Left lung (tissue), 10 donors: ENCODE data around the gene PRUNE1. TPM values are rescaled to one million over a fixed set of nuclear protein-coding genes. Genes with fewer than 3 reads are reported as not detected.

Experiments used
- ATAC-seq: fragments of 200-7000 bp; cut with Tn5 transposase; one replicate; pipeline ENCODE4 v1.9.1; 2020; ENCODE audit warnings: moderate library complexity
- DNase-seq, 4 donors: peaks; one replicate each; pipeline ENCODE4 v3.0.0-alpha.2; 2013 to 2020
- H3K27ac ChIP-seq, 2 donors: fragments of 200-600 bp; sonication (generic) in 1 of 2; one replicate each; pipeline versions ENCODE4 v1.5.0 to v1.8.0; 2020 to 2021
- H3K27me3 ChIP-seq, 2 donors: fragments of 200-600 bp; sonication (generic) in 1 of 2; one replicate each; pipeline versions ENCODE4 v1.5.0 to v1.8.0; 2020 to 2021
- H3K36me3 ChIP-seq, 2 donors: fragments of 200-600 bp; sonication (generic) in 1 of 2; one replicate each; pipeline versions ENCODE4 v1.5.0 to v1.8.0; 2020 to 2021
- H3K4me1 ChIP-seq, 2 donors: fragments of 200-600 bp; one replicate each; pipeline ENCODE4 v1.8.0; 2021
- H3K4me3 ChIP-seq, 2 donors: fragments of 200-600 bp; sonication (generic) in 1 of 2; one replicate each; pipeline versions ENCODE4 v1.5.0 to v1.8.0; 2020 to 2021; ENCODE audit warnings: mild to moderate bottlenecking in 1 of 2
- H3K9me3 ChIP-seq, 2 donors: fragments of 200-600 bp; sonication (generic) in 1 of 2; one replicate each; pipeline versions ENCODE4 v1.5.0 to v1.8.0; 2020 to 2021
- intact Hi-C, 2 donors: fragments of 100-400 bp; cut with DNase I; formaldehyde crosslinking; loops; one replicate each; pipeline versions ENCODE4 v1.11.2 to v1.14.2; 2022
- polyA plus RNA-seq, 6 donors: library from polyadenylated mRNA; unstranded; fragments of 120-200 nt; gene quantifications; one replicate each; pipeline ENCODE4 v1.2.1, GENCODE V29; 2013; ENCODE audit not compliant: insufficient read length in 6 of 6
- total RNA-seq, 2 donors: library from RNA; stranded (reverse); fragmentation: NEBNext Ultra II Directional; extraction: Animal tissue kit (Norgen Biotek cat#: 25700); gene quantifications; one replicate each; pipeline ENCODE4 v1.2.1, GENCODE V29; 2021
- TF ChIP-seq, protein P1 (sequence below), 2 donors: fragments of 200-600 bp; sonication (generic) in 1 of 2; IDR thresholded peaks; one replicate each; pipeline versions ENCODE4 v1.5.0 to v1.8.0; 2021; ENCODE audit warnings: antibody characterized with exemption in 2 of 2
- donor health status: DM: no; HTN: yes; CAD: no.
- donor health status: DM: no; HTN: no; CAD: no.

Gene PRUNE1
- total and polyA plus RNA-seq, 8 donors: 15.1 to 42.7 (median 38.6) TPM

DNA sequence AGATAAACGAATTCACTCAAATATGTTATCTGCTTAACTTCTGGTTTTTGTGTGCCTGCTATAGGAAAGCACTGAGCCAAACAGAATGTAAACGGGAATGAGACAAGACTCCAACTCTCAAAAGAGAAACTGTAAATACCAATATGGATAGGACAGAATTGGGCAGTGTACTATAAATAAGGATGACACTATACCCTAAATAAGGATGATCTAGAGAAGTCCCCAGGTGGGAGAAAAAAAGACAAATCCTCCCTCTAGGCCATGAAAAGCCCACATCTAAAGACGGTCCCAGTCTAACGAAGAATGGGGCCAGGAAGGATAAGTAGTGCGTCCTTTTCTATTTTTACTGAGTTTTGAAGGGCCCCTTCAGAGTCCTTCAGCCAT is 60.8 kb downstream of the PRUNE1 start:
- ATAC-seq (no peak), DNase-seq (no peak)
- Histone ChIP-seq H3K27ac (peak overlapping the region in 1 of 2 donors; percentile 98), H3K36me3 (no peaks in the 10 kb centered on the region), H3K9me3 (no peaks in the 10 kb centered on the region), H3K4me3 (peak overlapping the region in 1 of 2 donors; percentile 89), H3K27me3 (no peaks in the 10 kb centered on the region), H3K4me1 (peaks cover 9 to 20% of the 10 kb centered on the region in 2 donors)
- intact Hi-C loops: no loop called here
- TF ChIP-seq, protein P1, sequence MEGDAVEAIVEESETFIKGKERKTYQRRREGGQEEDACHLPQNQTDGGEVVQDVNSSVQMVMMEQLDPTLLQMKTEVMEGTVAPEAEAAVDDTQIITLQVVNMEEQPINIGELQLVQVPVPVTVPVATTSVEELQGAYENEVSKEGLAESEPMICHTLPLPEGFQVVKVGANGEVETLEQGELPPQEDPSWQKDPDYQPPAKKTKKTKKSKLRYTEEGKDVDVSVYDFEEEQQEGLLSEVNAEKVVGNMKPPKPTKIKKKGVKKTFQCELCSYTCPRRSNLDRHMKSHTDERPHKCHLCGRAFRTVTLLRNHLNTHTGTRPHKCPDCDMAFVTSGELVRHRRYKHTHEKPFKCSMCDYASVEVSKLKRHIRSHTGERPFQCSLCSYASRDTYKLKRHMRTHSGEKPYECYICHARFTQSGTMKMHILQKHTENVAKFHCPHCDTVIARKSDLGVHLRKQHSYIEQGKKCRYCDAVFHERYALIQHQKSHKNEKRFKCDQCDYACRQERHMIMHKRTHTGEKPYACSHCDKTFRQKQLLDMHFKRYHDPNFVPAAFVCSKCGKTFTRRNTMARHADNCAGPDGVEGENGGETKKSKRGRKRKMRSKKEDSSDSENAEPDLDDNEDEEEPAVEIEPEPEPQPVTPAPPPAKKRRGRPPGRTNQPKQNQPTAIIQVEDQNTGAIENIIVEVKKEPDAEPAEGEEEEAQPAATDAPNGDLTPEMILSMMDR (IDR thresholded peaks at IDR 0.05): no peak

DNA sequence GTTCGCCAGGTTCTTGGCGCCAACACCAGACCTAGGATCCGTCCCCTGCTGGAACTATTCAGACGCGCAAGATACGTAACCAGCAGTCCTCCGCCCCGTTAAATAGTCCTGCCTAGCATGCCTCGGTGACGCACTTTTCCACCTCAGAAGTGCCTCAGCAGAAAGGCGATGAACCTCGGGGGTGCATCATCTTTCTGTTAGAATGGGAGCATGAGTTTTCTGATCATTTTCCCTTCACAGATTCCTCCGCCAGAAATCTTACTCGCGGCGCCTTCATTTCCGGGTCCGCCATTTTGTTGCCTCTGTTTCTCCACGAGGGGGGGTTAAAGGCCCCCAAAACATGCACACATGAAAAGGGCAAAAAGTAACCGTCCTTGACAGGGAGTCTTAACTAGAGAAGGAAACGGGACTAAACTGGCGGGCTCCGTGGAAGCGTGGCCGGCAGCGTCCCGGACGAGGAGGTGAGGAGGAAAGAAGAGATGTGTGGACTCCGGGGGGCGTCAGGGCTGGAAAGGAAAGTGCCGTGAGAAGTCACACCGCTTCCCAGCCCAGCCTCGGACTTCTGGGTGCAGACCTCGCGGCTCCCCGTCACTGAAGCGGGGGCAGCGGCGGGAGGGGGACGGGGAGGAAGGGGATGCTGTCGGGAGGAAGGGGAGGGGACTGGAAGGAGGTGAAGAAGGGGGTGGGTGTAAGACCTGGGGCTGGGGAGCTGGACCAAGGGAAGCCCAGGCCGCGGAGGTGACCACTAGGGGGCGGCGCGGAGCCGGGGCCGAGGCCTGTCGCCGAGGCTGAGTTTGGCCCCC is 62.4 kb downstream of the PRUNE1 start, which contains the start of gene GABPB2:
Gene GABPB2 (plus strand): TSS at position 288 of the 803 bp plus-strand sequence. CDS start 17,429 bp downstream, outside the sequence.
- peak; percentile 93 to 97 (median 96) for DNase-seq
- peak; percentile 96 for ATAC-seq
- H3K27me3 ChIP-seq: no peaks in the 10 kb centered on the region
- TF ChIP-seq, protein P1 (IDR thresholded peaks at IDR 0.05): peak; percentile 87 to 98
- H3K9me3 ChIP-seq: no peaks in the 10 kb centered on the region
- peak within 1 kb of the TSS; percentile 64 to 89 for H3K4me3 ChIP-seq
- peaks cover 9 to 20% of the 10 kb centered on the region in 2 donors for H3K4me1 ChIP-seq
- intact Hi-C loops: no loop called here
- no peaks in the 10 kb centered on the region for H3K36me3 ChIP-seq
- H3K27ac ChIP-seq: peak within 1 kb of the TSS; percentile 98 to 100

DNA sequence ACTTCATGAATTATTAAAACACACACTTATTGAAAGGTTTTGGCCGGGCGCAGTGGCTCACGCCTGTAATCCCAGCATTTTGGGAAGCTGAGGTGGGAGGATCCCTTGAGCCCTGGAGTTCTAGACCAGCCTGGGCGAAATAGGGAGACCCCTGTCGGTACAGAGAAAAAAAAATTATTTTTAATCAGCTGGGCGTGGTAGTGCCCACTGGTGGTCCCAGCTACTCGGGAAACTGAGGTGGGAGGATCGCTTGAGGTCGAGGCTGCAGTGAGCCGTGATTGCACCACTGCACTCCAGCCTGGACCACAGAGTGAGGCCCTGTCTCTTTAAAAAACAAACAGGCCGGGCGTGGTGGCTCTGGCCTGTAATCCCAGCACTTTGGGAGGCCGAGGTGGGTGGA is 64.0 kb downstream of the PRUNE1 start:
- TF ChIP-seq, protein P1 (IDR thresholded peaks at IDR 0.05): no peak
- no peak for DNase-seq
- H3K36me3 ChIP-seq: no peaks in the 10 kb centered on the region
- H3K9me3 ChIP-seq: no peaks in the 10 kb centered on the region
- H3K27ac ChIP-seq: no peak overlapping the region
- no peak overlapping the region for H3K4me3 ChIP-seq
- H3K27me3 ChIP-seq: no peaks in the 10 kb centered on the region
- intact Hi-C loops: no loop called here
- H3K4me1 ChIP-seq: peaks cover 9 to 20% of the 10 kb centered on the region in 2 donors
- ATAC-seq: no peak

Other genes starting within 250 kb of the PRUNE1 start
- gene CTSS, start 242.7 kb upstream of the PRUNE1 start, total RNA-seq: 100 to 1,000 TPM; 320 to 473 TPM
- 10 to 100 TPM; 21.1 to 32.6 (median 27.1) TPM for gene CTSS, start 242.7 kb upstream of the PRUNE1 start, polyA plus RNA-seq
- 10 to 100 TPM; 19.9 to 54.5 TPM for gene CTSK, start 200.2 kb upstream of the PRUNE1 start, total RNA-seq
- 10 to 100 TPM; 28.7 to 46.8 (median 36.0) TPM for gene CTSK, start 200.2 kb upstream of the PRUNE1 start, polyA plus RNA-seq
- gene ARNT, start 131.8 kb upstream of the PRUNE1 start, total RNA-seq: 10 to 100 TPM; 42.9 to 49.8 TPM
- 10 to 100 TPM; 75.9 to 88.0 (median 79.7) TPM for gene ARNT, start 131.8 kb upstream of the PRUNE1 start, polyA plus RNA-seq
- gene CTXND2, start 121.3 kb upstream of the PRUNE1 start, total RNA-seq: not detected
- under 1 TPM in 1 of 6 donors, not detected in 5; 0.15 TPM for gene CTXND2, start 121.3 kb upstream of the PRUNE1 start, polyA plus RNA-seq
- gene SETDB1, start 82.1 kb upstream of the PRUNE1 start, total RNA-seq: 10 to 100 TPM; 33.1 to 49.7 TPM
- 10 to 100 TPM; 83.6 to 96.6 (median 91.9) TPM for gene SETDB1, start 82.1 kb upstream of the PRUNE1 start, polyA plus RNA-seq
- 100 to 1,000 TPM; 325 to 359 TPM for gene CERS2, start 33.6 kb upstream of the PRUNE1 start, total RNA-seq
- 100 to 1,000 TPM; 213 to 272 (median 251) TPM for gene CERS2, start 33.6 kb upstream of the PRUNE1 start, polyA plus RNA-seq
- gene ANXA9, start 26.2 kb upstream of the PRUNE1 start, total RNA-seq: 1 to 10 TPM; 1.1 to 2.4 TPM
- gene ANXA9, start 26.2 kb upstream of the PRUNE1 start, polyA plus RNA-seq: 10 to 100 TPM in 4 of 6 donors, 1 to 10 TPM in 2; 9.8 to 11.1 (median 10.2) TPM
- 10 to 100 TPM; 26.0 to 32.9 TPM for gene MINDY1, start 1.5 kb upstream of the PRUNE1 start, total RNA-seq
- gene MINDY1, start 1.5 kb upstream of the PRUNE1 start, polyA plus RNA-seq: 10 to 100 TPM; 42.4 to 53.8 (median 47.4) TPM
- 1 to 10 TPM; 3.5 to 5.9 TPM for gene BNIPL, start 28.1 kb downstream of the PRUNE1 start, total RNA-seq
- 10 to 100 TPM in 2 of 6 donors, 1 to 10 TPM in 4; 5.2 to 11.6 (median 9.4) TPM for gene BNIPL, start 28.1 kb downstream of the PRUNE1 start, polyA plus RNA-seq
- 1 to 10 TPM; 3.9 to 6.1 TPM for gene C1orf56, start 39.3 kb downstream of the PRUNE1 start, total RNA-seq
- 10 to 100 TPM in 3 of 6 donors, 1 to 10 TPM in 3; 8.6 to 11.2 (median 9.9) TPM for gene C1orf56, start 39.3 kb downstream of the PRUNE1 start, polyA plus RNA-seq
- 100 to 1,000 TPM; 104 to 125 TPM for gene CDC42SE1, start 51.2 kb downstream of the PRUNE1 start, total RNA-seq
- 100 to 1,000 TPM in 5 of 6 donors, 10 to 100 TPM in 1; 99.1 to 133 (median 111) TPM for gene CDC42SE1, start 51.2 kb downstream of the PRUNE1 start, polyA plus RNA-seq
- gene MLLT11, start 51.9 kb downstream of the PRUNE1 start, total RNA-seq: 1 to 10 TPM; 1.7 to 2.9 TPM
- gene MLLT11, start 51.9 kb downstream of the PRUNE1 start, polyA plus RNA-seq: 10 to 100 TPM; 20.1 to 23.0 (median 22.4) TPM
- 10 to 100 TPM; 11.3 to 12.7 TPM for gene GABPB2, start 62.3 kb downstream of the PRUNE1 start, total RNA-seq
- 10 to 100 TPM; 10.6 to 13.5 (median 13.0) TPM for gene GABPB2, start 62.3 kb downstream of the PRUNE1 start, polyA plus RNA-seq
- gene SEMA6C, start 138.2 kb downstream of the PRUNE1 start, total RNA-seq: 1 to 10 TPM; 3.9 to 8.9 TPM
- gene SEMA6C, start 138.2 kb downstream of the PRUNE1 start, polyA plus RNA-seq: 10 to 100 TPM; 26.0 to 31.5 (median 27.7) TPM
- 10 to 100 TPM in 1 of 2 donors, 1 to 10 TPM in 1; 7.1 to 14.5 TPM for gene TNFAIP8L2, start 148.2 kb downstream of the PRUNE1 start, total RNA-seq
- gene TNFAIP8L2, start 148.2 kb downstream of the PRUNE1 start, polyA plus RNA-seq: 1 to 10 TPM; 2.5 to 3.3 (median 2.8) TPM
- gene LYSMD1, start 157.5 kb downstream of the PRUNE1 start, total RNA-seq: 1 to 10 TPM; 5.8 to 8.7 TPM
- 10 to 100 TPM; 15.3 to 20.4 (median 16.3) TPM for gene LYSMD1, start 157.5 kb downstream of the PRUNE1 start, polyA plus RNA-seq
- 10 to 100 TPM; 29.7 to 35.0 TPM for gene SCNM1, start 157.7 kb downstream of the PRUNE1 start, total RNA-seq
- 10 to 100 TPM; 37.9 to 42.4 (median 39.7) TPM for gene SCNM1, start 157.7 kb downstream of the PRUNE1 start, polyA plus RNA-seq
- gene TMOD4, start 167.5 kb downstream of the PRUNE1 start, total RNA-seq: under 1 TPM in 1 of 2 donors, not detected in 1; 0.97 TPM
- gene TMOD4, start 167.5 kb downstream of the PRUNE1 start, polyA plus RNA-seq: 1 to 10 TPM; 1.2 to 2.4 (median 1.8) TPM
- 10 to 100 TPM; 40.5 to 41.3 TPM for gene VPS72, start 181.7 kb downstream of the PRUNE1 start, total RNA-seq
- 10 to 100 TPM; 60.1 to 65.1 (median 62.8) TPM for gene VPS72, start 181.7 kb downstream of the PRUNE1 start, polyA plus RNA-seq
- gene PIP5K1A, start 190.1 kb downstream of the PRUNE1 start, total RNA-seq: 10 to 100 TPM; 51.2 to 55.6 TPM
- 10 to 100 TPM; 62.1 to 73.3 (median 68.3) TPM for gene PIP5K1A, start 190.1 kb downstream of the PRUNE1 start, polyA plus RNA-seq
- gene PSMD4, start 246.3 kb downstream of the PRUNE1 start, total RNA-seq: 100 to 1,000 TPM; 104 to 153 TPM
- gene PSMD4, start 246.3 kb downstream of the PRUNE1 start, polyA plus RNA-seq: 100 to 1,000 TPM; 141 to 158 (median 149) TPM